ENCODE data around the gene MPP3.

DNA sequence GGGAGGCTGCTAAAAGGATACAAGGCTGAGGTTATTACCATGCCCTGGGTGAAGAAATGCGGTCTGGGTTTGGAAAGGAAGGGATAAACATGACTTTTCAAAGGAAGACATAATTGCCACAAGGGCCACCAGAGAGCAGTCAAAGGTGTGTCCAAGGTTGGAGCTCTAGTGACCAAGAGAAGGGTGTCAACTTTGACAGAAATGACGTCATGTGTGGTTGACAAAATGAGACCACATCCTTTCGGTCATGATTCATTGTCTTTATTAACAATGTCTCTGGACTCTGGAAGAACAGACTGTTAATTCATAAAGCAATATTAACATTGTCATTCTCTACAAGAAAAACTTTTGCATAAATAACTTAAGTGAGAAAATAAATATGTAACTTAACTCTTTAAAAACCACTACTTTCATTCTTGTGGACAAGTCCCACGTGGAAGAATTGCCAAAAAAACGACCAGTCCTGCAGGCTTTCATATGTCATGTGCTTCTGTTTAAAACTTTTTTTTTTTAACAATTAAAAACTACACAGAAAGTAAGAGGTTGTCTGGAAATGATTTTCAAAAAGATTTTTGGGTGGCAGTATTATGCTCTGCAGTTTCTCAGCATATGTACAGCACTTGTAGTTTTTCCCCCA, 79.3 kb downstream of the MPP3 start:
- TF ChIP-seq, protein P1, sequence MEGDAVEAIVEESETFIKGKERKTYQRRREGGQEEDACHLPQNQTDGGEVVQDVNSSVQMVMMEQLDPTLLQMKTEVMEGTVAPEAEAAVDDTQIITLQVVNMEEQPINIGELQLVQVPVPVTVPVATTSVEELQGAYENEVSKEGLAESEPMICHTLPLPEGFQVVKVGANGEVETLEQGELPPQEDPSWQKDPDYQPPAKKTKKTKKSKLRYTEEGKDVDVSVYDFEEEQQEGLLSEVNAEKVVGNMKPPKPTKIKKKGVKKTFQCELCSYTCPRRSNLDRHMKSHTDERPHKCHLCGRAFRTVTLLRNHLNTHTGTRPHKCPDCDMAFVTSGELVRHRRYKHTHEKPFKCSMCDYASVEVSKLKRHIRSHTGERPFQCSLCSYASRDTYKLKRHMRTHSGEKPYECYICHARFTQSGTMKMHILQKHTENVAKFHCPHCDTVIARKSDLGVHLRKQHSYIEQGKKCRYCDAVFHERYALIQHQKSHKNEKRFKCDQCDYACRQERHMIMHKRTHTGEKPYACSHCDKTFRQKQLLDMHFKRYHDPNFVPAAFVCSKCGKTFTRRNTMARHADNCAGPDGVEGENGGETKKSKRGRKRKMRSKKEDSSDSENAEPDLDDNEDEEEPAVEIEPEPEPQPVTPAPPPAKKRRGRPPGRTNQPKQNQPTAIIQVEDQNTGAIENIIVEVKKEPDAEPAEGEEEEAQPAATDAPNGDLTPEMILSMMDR (IDR thresholded peaks at IDR 0.05): no peak
- TF ChIP-seq POLR2A (IDR thresholded peaks at IDR 0.05): no peak

Data from ovary (tissue), 3 donors.